Stimulated activated CD8-positive, alpha-beta memory T cell treated with anti-CD3 and anti-CD28 coated beads, Interleukin-7, amount 100 ng/mL, for 1 hour (primary cell): ENCODE measurements around the gene ADSS1.

ENCODE experiments used
- DNase-seq, 2 donors: peaks; one replicate each; pipeline ENCODE4 v3.0.0-alpha.2; 2020; ENCODE audit warnings: low read depth in 2 of 2

ADSS1 gene

GRCh38 chr14:104769324-104770071, 45.5 kb downstream of the ADSS1 start:
- DNase-seq: no peak

- no peak for DNase-seq
Measured at GRCh38 chr14:104770072-104770579, 46.1 kb downstream of the ADSS1 start.

GRCh38 chr14:104770851-104771272, 46.8 kb downstream of the ADSS1 start:
- no peak for DNase-seq

- no peak for DNase-seq
Measured at GRCh38 chr14:104771374-104771773, 47.3 kb downstream of the ADSS1 start.

- DNase-seq: no peak
Measured at GRCh38 chr14:104771918-104772706, 48.1 kb downstream of the ADSS1 start.

- DNase-seq: no peak
Measured at GRCh38 chr14:104772707-104773504, 48.9 kb downstream of the ADSS1 start.

GRCh38 chr14:104773505-104774452, 49.8 kb downstream of the ADSS1 start:
- DNase-seq: no peak

GRCh38 chr14:104774453-104775072, 50.5 kb downstream of the ADSS1 start:
- DNase-seq: no peak

GRCh38 chr14:104775073-104775489, 51.1 kb downstream of the ADSS1 start:
- DNase-seq: no peak

- DNase-seq: no peak
Measured at GRCh38 chr14:104776481-104776880, 52.5 kb downstream of the ADSS1 start.

GRCh38 chr14:104776961-104777807, 53.2 kb downstream of the ADSS1 start:
- no peak for DNase-seq

GRCh38 chr14:104777808-104778249, 53.8 kb downstream of the ADSS1 start:
- DNase-seq: no peak

GRCh38 chr14:104778694-104779331, 54.8 kb downstream of the ADSS1 start:
- no peak for DNase-seq

GRCh38 chr14:104779776-104780512, 55.9 kb downstream of the ADSS1 start:
- no peak for DNase-seq

GRCh38 chr14:104780513-104781030, 56.5 kb downstream of the ADSS1 start:
- no peak for DNase-seq

GRCh38 chr14:104781271-104782077, 57.4 kb downstream of the ADSS1 start:
- no peak for DNase-seq
